ENCODE results near the gene TMEM150A. TPM values are rescaled to one million over a fixed set of nuclear protein-coding genes. Genes with fewer than 3 reads are reported as not detected.
"Not testable (repeated sequence)": the region's sequence is repeated elsewhere in the genome, so short reads cannot be mapped to it uniquely, and the experiment has no call there.

The TMEM150A gene
- total RNA-seq, 1 experiment from 2014 or later = 11.1 TPM

DNA sequence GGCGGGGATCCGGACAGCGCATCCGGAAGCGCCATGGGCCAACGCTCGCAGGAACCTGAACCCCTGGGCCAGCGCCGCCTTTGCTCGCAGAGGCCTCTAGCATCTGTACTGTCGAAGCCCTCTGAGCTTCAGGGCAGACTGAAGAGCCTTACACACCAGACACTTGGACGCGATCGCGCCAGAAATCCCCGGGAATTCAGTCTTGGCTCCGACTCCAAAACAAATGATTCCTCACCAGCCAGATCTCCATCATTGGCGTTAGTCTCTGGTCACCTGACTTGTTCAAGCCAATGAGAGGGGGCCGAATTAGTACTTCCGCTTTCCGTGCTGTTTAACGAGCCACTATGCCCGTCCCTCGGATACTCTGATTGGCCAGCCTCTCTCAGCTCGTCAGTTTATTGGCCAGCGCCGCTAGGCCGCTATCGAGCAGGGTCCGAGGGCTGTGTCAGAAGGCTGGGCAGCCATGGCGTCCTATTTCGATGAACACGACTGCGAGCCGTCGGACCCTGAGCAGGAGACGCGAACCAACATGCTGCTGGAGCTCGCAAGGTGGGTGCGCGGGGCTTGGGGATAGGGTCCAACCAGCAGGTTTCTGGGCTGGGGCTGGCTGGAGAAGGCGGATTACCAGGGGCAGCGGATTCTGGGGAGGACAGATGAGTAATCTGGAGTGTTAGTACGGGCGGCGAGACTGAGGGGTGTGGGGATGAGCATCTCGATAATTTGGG, 7.0 kb downstream of the TMEM150A start, which contains the start of gene RNF181:
Gene RNF181 (plus strand): TSS at position 445 of the 725 bp plus-strand sequence. CDS start 19 bp downstream, at position 464.
- peak; percentile 99 for DNase-seq (ENCODE audit: extremely low read depth, low read depth)

DNA sequence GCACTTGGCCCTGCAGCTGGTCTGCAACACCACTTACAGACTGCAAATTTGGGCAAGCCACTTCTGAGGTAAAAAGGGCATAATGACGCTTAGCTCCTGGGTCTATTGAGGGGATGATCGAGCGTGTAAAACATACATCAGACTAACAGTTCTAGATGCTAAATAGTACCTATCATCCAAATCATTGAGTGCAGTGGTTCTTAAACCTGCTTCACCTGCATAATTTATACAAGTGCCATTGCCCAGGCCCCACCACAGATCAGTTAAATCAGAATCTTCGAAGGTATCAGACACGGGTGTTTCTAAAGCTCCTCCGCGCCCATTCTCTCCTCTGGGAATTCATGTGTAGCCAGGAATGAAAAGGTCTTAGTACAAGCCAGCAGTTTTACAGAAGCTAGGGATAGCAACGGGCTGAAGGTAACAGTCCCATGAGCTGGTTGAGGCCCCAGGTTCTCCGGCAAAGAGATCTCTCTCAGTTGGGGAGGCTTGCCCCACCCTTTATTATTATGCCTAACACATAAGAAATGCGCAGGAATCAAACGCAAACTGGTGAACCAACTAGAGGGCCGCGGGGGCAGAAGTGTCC, 7.7 kb downstream of the TMEM150A start:
- no peak for DNase-seq (ENCODE audit: extremely low read depth, low read depth)

DNA sequence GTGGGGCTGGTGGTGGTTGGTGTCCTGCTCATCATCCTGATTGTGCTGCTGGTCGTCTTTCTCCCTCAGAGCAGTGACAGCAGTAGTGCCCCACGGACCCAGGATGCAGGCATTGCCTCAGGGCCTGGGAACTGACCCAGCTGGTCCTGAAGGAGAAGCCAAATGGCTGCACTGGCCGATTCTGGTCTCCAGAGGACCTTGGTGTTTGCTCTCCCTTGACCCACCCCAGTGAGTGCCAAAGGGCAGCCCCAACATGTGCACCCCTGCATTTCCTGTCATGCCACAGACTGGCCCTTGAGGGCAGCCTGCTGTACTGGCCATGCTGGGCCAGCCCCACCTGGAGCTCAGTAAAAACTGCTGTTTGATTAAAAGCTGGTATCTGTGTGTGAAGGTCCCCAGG, 9.5 kb downstream of the TMEM150A start:
- no peak for DNase-seq (ENCODE audit: extremely low read depth, low read depth)

DNA sequence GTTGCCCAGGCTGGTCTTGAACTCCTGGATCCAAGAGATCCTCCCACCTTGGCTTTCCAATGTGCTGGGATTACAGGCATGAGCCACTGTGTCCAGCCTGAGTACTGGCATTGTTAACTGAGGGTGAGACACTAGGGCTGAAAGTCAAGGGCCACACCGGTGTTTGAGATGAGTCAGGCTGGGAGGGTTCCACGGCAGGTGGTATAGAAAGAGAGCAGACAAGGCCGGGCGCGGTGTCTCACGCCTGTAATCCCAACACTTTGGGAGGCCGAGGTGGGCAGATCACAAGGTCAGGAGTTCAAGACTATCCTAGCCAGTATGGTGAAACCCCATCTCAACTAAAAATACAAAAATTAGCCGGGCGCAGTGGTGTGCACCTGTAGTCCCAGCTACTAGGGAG, 10.2 kb downstream of the TMEM150A start:
- DNase-seq (ENCODE audit: extremely low read depth, low read depth) = not testable (repeated sequence)

DNA sequence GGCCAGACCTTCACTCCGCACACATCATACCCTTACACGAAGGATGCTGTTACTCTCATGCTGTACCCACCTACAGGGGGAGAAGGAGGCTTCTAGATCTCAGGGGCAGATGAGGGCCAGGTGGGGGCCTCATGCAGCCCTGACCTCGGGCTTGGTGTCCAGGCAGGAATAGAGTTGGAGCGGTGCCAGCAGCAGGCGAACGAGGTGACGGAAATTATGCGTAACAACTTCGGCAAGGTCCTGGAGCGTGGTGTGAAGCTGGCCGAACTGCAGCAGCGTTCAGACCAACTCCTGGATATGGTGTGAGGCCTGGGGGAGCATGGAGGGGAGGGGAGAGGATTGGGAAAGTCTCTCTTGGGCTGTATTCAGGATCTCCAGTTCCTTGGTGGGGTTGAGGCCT, 10.9 kb downstream of the TMEM150A start:
- DNase-seq (ENCODE audit: extremely low read depth, low read depth) = no peak

DNA sequence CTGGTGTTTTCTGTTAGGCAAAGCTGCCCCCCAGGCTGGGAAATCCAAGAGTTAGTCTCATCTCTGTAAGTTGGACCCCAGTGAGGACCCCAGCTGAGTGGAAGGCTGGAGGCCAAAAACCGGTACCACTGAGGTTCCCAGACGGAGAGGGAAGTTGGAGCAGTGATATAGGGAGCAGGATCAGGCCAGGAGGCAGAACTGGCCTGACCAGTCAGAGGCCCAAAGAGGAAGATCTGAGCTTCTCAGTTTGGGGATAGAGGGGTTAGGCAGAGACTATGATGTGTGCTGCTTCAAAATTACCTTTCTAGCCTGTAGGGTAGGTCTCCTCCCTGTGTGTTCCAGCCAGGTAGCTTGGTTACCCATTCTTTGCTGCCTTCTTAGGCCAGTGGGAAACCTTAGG, 11.5 kb downstream of the TMEM150A start:
- DNase-seq (ENCODE audit: extremely low read depth, low read depth) = no peak

DNA sequence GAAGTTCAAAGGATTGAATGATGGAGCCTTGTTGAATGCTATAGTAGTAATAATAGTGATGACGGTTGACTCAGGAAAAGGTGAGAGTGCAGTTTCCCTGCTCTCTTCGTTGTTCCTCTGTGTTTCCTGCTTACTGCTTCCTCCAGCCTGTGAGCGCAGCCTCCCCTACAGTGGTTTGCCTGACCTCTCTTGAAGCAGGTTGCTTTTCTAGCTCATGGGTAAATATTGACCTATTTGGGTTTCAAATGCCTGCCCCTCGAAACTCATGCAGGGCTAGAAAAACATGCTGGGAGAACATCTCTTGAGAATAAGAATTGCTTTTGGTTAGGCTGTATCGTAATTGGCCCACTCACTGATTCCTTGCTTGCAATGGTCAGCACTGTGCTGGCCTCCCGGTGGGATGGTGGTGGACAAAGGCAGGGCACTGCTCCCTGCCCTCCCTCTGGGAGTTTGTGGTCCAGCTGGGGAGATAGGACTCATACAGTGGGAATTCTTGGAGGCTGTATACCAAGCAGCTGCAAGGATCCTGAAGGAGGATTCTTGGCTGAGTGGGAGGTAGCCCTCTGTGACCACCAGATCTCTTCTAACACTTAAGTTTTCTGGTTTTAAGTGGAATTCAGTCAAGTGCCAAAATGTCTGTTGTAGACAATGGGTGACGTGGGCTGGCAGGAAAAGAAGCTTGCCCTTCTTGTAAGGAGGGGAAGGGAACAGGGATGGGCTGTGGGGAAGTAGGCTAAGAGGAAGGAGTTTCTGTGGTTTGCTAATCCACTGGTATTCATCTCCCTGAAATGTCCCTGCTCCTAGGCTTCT, 12.3 kb downstream of the TMEM150A start:
- no peak for DNase-seq (ENCODE audit: extremely low read depth, low read depth)

DNA sequence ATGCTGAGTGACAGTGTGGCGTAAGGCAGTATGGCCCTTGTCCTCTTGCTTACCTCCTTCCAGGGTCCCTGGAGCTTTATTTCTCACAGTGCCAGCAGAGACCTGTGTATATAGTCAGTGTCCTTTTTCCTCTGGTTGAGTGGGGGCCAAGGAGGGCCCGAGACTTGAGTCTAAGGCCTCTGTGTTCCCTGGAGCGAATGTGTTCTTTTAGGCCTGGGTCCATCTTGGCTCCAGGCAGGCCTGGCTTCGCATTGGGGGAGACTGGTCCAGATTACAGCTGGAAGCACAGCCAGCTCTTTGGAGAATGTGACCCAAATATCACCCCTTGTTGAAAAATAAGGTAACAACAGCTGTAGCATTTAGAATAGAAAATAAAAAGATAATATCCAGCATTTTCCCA, 13.3 kb downstream of the TMEM150A start:
- DNase-seq (ENCODE audit: extremely low read depth, low read depth) = no peak

DNA sequence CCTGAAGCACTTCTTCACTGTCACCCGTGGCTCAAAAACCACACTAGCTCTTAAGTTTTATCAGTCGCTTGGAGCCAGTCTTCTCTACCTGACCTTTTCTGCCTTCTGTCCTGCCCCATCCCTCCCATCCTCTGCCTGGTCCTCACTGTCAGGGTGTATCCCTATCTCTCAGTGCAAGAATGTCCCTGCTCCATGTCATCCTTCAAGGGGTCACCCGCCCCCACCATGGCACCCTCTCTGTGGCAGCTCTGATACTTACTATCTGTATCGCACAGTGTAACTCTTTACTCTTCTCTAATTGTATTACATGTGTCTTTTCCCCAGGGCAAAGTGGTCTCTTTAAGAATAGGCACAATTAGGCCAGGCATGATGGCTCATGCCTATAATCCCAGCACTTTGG, 13.9 kb downstream of the TMEM150A start:
- DNase-seq (ENCODE audit: extremely low read depth, low read depth) = no peak

DNA sequence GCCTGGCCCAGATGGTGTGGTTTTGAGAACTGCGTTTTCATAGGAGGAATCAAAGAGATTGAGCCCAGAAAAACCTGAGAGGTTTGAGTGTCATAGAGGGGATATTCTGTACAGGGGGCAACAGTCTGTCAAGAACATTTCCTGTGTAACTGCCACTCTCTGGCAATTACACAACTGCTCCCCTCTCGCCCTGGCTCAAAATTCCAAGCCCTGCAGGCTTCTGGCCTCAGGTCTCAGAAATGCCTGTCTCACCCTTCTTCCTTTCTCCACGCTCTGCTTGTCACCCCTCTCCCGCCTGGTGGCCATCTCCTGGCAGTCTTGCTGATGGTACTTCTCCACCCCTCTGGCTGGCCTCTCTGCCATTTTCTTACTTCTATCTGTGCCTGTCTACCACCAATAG, 14.3 kb downstream of the TMEM150A start:
- no peak for DNase-seq (ENCODE audit: extremely low read depth, low read depth)

DNA sequence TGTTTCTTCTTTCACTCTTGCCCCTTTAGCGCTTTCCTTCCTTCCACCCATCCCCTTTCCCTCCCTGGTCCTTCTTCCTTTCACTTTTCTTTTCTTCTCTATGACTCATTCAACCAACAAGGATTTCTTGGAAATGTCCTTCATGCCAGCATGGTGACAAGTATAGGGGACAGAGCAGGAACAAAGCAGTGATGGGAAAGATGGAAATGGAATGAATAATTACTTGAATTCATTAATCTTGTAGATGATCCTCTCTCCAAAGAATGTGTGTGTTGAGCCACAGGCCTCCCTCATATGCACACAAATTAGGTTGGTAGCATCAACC, 16.8 kb downstream of the TMEM150A start:
- DNase-seq (ENCODE audit: extremely low read depth, low read depth) = no peak

DNA sequence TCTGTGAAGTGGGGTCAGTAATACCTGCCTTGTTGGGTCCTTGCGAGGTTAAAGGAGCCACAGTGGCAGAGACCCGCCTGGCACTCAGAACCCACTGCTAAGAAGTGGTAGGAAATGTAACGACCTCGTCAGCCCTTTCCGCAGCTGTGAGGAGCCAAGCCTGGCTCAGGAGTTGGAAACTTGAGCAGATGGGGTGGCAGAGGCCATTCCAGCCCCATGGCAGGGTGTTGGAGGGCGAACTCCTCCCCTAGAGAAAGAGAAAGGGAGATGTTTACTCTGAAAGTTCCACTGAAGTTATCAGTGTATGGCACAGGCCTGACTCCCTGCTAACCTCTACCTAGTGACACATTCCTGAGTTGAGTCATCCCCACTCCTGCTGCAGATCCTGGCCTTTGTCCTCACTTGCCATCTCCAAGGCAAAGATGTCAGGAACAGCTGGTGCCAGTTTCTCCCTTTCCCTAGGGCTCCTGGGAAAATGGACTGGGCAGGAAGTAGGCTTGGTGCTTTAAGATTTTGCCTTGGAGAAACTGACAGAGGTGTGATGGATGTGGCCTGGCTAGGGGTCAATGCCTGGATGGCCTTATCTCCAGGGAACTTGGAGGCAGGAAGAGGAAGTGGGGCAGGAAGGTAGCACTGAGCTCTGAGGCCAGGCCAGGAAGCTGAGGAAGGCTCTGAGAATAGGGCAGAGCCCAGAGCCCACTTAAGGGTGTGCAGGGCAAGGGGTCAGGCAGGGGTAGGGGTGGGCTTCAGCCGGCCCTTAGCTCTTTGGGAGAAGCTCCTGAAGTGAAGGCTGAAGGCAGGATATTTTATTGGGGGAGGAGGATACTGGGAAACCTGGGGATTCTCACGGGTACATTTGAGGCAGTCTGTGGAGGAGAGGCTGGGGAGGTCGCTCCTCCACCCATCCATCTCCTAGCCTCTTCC, 17.4 kb downstream of the TMEM150A start:
- DNase-seq (ENCODE audit: extremely low read depth, low read depth) = no peak

DNA sequence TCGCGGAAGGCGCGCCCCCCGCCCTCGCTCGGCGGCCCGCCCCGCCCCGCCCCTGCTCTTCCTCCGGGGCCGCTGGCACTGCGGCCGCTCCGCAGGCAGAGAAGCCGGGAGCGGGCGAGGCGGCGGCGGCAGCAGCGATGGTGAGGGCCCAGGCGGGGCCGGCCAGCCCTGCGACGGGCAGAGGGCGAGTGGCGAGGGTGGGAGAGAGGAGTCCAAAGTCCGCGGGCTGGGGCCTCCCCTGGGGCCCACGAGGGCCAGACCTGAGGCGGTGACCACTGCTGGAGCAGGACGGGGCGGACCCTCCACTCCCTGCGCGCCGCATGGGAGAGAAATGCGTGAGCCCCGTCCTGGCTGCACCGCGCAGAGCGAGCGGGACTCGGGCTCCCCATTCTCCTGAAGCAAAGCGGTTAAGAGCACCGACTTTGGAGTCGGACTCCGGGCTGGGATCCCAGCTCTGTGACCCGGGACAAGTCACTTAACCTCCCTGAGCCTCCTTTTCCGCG, 18.1 kb downstream of the TMEM150A start, which contains the start of gene VAMP5:
Gene VAMP5 (plus strand): TSS at position 78 of the 503 bp plus-strand sequence. CDS start 60 bp downstream, at position 138.
- no peak for DNase-seq (ENCODE audit: extremely low read depth, low read depth)

DNA sequence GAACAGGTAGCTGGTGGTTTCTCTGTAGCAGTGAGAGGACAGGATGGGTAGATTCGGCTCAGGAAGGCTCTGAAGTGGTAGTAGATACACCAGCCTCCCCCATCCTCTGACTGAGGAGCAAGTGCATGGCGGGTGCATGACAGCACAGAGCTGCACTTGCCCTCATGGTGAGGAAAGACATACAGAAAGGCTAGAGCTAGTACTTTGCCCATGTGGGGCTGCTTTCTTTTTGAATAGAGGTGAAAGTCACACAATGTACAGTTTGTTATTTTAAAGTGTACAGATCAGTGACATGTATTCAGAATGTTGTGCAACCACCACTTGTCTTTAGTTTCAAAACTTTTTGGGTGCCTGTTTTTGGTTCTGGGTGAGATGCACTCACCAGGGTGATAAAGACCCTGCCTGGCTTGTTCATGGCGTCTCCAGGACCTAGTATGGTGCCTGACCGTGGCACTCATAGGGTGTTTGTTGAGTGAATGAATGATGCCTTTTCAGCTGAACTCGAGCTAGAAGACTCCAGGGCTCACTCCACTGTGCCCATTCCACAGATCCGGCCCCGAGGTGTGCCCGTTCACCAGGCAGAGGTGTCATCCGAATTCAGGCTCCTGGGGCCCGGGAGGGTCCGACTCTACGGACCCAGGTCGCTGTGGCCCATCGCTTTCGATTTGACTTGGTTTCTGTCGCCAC, 18.7 kb downstream of the TMEM150A start:
- no peak for DNase-seq (ENCODE audit: extremely low read depth, low read depth)

DNA sequence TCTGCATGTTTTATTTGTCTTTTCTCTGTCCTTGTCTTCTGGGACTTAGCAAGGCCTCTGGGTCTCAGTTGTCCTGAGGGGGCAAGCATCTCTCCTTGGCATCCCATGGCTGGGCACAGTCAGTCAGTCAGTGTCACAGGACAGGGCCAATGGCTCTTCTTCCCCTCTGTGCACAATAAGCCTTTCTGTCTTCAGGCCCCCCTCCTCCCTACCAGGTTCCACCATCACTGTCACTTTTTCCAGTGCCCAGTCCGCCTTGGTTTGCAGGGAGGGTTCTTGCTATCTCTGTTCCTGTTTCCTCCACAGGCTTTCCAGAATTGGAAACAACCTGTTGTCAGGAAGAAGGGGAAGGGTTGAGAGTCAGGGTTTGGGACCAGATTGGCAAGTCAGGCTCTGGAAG, 20.0 kb downstream of the TMEM150A start:
- no peak for DNase-seq (ENCODE audit: extremely low read depth, low read depth)

DNA sequence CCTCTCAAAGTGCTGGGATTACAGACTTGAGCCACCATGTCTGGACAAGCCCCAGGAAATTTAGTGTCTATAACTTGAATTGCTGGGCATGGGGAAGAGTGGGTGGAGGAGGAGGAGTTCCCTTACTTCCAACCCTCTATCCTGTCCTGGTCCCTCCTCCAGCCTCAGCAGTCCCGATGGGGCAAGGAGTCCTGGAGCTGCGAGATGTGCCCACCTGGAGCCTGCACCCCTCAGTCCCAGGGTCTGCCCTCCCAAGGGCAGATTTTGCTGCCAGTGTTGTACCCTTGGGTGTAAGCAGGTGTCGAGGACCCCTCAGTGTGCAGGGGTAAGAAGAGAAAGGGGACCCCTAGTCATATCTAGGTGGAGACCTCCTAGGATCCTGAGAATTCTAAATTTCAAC, 22.3 kb downstream of the TMEM150A start:
- DNase-seq (ENCODE audit: extremely low read depth, low read depth) = no peak

DNA sequence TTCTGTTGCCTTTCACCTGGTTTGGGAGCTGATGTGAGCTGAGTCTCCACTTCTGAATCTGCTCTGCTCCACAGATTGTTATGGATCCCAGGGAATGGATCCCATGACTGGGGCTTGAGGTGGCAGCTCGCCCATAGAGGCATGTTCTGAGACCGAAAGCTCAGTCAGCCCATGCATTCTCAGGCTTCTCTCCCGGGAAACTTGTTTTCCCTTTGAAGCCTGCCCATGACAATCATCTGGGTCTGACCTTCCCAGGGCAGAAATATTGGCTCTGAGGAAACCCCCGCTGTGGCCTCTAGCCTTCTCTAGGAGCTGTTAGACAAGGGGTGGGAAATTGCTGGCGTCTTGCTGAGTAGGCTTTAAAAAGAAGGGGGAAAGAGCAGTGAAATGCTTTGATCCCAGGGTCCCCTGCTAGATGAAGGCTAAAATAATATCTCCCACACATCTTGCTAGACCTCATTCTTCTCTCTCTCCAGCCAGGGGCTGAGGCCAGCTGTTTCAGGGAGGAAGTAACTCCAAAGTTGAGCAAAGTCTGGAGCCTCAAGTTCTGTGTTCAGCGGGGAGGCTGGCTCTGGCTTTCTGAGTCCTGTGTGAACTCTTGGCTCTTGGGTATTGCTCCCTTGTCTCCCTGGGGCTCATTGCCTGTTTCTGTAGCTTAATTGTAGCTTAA, 23.1 kb downstream of the TMEM150A start:
- DNase-seq (ENCODE audit: extremely low read depth, low read depth) = no peak

DNA sequence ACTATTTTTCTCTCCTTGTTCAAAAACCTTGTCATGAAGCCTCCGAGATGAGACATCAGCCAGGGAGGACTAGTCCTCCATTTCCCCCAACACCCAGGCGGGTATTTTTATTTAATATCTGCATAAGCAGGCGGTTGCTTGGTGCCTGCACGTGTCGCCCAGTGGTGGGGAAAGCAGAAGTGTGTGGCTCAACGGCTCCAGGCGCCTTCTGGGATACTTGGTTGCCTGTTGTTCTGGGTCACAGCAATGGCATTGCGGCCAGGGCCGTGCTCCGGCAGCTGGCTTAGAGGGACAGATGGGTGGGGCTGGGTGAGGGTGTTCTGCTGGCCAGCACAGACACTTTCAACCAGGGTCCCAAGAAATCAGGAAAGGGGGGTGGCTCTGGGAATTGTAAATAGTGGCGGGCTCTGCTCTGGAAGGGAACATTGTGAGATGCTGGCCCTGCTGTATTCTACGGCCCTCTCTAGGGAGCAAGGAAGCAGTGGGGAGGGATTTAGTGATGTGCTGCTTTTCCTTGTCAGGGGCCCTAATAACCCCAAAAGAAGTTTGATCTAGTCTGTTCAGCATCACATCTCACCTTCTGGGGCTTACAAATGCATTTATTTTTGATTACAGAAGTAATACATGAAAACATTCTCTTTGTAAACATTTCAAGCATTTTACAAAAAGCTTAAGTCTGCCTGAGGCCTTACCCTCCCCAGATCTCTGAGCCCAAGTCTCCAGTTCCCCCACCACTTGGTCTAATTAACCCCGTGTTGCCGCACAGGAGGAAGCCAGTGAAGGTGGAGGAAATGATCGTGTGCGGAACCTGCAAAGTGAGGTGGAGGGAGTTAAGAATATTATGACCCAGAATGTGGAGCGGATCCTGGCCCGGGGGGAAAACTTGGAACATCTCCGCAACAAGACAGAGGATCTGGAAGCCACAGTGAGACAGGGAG, 24.0 kb downstream of the TMEM150A start:
- DNase-seq (ENCODE audit: extremely low read depth, low read depth) = no peak
